Activated CD4-positive, CD25-positive, alpha-beta regulatory T cell (primary cell): ENCODE measurements around the gene ST6GALNAC1.
"Not testable (repeated sequence)": the region's sequence is repeated elsewhere in the genome, so short reads cannot be mapped to it uniquely, and the experiment has no call there.

ENCODE experiments used
- DNase-seq, 4 experiments: peaks; one replicate each; lab custom pipeline; 2025; lab: John Stamatoyannopoulos, UW

The ST6GALNAC1 gene

DNA sequence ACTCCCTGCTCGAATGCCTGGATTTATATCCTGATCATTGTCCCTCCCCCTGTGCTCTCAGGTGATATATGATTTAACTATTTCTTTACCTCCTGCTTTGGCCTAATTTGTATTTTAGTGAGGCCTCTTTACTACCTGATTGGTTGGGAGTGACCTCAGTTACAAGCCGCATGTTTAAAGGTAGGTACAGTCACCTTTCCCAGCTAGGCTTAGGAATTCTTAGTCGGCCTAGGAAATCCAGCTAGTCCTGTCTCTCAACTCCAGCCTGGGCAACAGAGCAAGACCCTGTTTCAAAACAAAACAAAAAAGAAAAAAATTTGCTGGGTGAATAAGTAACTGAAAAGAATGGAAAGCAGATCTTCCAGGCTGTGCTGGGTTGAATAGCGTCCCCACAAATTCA is 31.1 kb downstream of the ST6GALNAC1 start:
- DNase-seq = no peak

DNA sequence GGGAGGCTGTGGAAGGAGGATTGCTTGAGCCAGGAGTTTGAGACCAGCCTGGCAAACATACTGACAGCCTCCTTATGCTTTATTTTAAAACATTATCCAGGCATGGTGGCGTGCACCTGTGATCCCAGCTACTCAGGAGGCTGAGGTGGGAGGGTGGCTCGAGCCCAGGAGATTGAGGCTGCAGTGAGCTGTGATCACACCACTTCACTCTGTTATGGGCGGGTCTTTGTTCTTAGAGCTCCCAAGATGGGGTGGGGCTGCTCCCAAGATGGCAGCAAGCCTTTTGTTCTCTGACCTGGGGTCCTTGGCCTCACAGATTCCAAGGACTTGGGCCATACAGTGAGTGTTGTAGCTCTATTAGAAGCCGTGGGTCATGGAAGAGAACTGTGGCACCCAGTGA is 31.8 kb downstream of the ST6GALNAC1 start:
- DNase-seq = no peak

DNA sequence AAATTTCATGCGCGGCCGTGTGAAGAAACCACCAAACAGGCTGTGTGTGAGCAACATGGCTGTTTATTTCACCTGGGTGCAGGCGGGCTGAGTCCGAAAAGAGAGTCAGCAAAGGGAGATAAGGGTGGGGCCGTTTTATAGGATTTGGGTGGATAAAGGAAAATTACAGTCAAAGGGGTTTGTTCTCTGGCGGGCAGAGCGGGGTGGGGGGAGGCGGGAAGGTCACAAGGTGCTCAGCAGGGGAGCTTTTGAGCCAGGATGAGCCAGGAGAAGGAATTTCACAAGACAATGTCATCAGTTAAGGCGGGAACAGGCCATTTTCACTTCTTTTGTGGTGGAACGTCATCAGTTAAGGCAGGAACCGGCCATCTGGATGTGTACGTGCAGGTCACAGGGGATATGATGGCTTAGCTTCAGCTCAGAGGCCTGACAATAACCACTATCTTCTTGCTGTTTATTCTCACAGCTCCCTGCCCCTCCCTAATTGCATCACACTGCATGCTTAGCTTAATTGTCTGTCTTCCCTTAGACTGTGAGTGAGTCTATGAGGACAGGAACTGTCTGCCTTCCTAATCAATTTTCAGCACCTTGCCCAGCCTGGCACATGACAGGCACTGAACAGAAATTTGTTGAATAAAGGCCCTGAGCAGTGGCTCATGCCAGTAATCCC is 32.3 kb downstream of the ST6GALNAC1 start:
- DNase-seq = not testable (repeated sequence)

DNA sequence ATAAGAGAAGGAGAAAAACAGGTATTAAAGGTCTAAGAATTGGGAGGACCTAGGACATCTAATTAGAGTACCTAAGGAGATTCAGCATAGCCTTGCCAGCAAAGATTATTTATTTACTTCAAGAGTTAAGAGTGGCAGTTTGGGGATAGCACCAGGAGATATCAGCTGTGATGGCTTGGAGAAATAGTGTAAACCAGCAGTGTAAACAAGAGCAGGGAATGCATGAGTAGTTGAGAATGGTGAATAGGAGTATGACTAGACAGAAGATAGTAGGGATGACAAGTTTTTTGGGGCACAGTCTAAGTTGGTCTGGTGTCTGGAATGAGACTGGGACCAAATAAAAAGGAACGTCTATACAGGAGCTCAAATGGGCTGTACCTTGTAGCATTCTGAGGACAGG is 36.9 kb downstream of the ST6GALNAC1 start:
- DNase-seq = not testable (repeated sequence)

DNA sequence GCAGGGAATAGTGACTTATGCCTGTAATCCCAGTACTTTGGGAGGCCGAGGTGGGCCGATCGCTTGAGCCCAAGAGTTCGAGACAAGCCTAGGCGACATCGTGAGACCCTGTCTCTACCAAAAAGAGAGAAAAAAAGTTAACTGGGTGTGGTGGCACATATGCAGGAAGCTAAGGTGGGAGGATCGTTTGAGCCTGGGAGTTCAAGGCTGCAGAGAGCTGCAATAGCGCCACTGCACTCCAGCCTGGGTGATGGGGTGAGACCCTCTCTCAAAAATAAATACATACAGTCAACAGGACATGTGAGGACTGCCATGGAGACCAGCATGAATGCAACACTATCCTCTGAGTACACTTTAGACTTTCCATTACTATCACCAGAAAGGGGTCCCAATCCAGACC is 42.5 kb downstream of the ST6GALNAC1 start:
- no peak for DNase-seq

DNA sequence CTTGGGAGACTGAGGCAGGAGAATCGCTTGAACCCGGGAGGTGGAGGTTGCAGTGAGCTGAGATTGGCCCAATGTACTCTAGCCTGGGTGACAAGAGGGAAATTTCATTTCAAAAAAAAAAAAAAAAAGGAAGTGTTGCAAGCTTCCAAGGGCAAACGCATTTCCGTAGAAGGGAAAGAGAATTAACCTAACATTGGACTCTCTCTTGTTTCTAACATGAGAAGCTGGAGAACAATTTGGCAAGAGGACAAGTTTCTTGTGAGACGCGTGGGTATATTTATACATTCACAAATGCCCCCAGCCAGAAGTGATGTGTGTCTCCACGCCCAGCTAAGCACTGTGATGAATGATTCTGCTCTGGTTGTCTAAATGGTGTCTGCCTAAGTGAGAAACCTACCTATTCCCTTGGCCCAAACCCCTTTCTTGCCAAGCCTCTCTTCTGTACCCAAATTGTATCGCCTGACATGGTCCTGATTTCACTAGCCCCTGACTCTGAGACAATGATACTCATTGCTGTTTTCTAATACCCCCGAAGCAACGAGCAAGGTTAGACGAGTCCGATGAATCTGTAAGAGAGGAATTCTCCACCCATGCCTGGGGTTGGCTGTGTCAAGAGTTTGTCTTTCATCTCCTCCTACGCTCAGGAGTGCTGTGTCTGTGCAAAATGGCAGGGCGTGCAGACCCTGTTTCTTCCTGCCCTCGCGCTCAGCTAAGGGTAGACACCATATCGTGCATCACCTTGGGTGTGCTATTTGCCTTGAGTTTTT is 43.7 kb downstream of the ST6GALNAC1 start:
- DNase-seq = no peak

DNA sequence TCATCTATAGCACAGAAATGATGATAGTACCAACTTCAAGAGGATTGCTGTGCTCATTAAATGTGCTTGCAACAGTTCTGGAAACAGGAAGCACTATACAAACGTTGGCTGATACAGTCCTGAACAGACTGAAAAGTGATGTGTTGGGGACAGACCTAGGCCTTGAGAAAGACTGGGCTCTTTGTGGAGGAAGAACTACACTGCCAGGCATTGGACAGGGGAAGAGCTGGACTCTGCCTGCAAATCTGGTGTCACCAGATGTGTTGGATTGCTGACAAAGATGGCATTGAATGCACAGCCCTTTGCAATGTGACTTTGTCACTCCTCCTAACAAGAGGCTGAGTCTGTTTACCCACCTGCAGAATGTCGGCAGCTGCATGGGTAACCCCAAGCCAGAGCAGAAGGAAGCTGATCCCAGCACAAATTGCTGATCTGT is 45.5 kb downstream of the ST6GALNAC1 start:
- DNase-seq = no peak

DNA sequence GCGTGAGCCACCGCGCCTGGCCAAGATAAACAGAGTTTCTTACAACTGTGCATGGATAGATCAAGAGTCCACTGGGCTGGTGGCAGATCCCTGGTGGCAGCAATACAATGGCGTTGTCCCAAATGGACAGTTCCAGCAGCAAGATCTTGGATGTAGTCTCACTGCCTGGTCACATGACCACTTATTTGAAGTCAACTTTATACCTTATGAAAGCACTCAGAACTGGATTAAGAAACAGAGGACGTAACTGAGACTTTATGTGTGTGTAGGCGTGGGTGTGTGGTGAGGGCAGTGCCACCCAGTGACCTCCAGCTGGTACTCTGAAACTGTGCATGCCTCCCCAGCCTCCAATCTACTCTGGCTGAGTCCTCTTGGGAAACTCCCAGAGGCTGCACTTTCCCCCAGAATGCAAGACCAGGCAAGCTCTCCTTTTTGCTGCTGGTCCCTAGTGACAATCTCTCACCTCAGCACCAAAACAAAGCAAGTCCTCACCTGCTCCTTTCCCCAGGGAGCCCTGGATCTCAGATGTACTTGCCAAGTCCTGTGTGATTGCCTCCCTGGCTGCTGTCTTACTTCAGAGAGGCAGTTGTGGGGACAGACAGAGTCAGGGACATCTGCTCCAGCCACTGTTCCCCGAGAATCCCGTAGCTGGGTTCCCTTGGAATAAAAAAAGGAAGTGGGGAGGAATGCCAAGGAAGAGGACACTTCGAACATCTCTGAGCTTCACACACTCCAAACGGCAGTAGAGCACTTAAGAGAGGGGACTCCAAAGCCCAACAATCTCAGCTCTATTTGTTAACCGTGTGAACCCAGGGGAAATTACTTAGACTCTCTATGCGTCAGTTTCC is 46.2 kb downstream of the ST6GALNAC1 start:
- DNase-seq = no peak

DNA sequence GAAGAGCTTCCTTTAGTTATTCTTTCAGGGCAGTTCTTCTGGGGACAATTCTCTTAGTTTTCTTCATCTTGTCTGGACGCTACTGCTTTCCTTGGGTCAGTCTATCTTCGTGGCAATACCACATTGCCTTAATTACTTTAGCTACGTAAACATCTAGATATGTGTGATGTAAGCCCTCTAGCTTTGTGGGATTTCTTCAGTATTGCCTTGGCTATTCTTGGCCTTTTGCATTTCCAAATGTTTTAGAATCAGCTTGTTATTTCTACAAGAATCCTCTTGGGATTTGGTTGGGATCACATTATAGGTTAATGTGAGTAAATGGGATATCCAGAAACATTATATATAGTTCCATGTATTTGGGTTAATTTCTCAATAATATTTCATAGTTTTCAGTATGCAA is 48.9 kb downstream of the ST6GALNAC1 start:
- DNase-seq = no peak

DNA sequence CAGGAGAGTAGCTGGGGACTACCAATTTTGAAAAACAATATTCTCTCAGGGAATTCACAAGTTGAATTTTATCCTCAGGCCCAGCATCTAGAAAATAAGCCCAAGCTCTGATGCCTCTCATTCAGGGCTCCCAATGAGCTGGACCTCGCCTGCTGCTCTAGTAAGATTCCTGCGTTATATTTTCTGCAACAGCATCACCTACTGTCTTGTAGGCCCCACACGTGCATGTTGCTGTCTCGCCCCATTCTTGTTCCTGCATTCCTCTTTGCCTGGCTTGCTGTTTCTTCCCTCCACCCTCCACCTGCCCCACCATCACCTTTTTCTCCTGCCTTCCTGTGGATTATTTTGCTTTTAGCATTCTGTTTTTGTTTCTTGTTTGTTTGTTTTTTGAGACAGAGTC is 49.6 kb downstream of the ST6GALNAC1 start:
- no peak for DNase-seq

DNA sequence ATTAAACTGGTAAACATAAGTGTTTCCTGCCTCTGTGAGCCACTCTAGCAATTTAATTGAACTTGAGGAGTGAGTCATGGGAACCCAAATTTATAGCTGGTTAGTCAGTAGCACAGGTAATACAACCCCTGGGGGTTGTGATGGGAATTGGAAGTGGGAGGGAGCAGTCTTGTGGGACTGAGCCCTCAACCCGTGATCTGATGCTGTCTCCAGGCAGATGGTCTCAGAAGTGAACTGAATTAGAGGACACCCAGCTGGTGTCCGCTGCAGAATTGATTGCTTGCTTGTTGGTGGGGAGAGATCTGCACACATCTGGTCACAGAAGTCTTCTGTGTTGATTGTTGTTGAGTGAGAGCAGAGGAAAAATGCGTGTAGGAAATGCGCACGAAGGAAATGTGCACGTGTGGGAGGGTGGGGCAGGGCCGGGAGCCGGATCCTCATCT is 50.2 kb downstream of the ST6GALNAC1 start:
- no peak for DNase-seq

DNA sequence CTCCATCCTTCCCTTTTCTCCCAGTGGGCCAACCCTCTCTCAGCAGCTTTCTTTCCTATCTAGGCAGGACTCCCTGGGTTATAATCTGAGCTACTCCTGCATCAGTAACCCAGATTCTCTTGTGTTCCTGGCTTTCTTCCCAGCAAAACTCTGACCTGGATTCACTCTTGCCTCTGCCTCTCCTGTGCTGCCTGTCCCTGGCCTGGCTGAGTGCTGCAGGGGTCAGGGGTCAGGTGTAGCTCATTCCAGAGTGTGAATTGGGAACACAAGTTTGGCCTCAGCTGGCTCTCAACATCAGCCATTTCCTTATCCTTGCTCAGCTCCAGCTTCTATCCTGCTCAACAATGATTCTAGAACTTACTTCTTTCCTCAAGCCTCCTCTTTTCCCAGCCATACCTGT is 55.4 kb downstream of the ST6GALNAC1 start:
- no peak for DNase-seq

DNA sequence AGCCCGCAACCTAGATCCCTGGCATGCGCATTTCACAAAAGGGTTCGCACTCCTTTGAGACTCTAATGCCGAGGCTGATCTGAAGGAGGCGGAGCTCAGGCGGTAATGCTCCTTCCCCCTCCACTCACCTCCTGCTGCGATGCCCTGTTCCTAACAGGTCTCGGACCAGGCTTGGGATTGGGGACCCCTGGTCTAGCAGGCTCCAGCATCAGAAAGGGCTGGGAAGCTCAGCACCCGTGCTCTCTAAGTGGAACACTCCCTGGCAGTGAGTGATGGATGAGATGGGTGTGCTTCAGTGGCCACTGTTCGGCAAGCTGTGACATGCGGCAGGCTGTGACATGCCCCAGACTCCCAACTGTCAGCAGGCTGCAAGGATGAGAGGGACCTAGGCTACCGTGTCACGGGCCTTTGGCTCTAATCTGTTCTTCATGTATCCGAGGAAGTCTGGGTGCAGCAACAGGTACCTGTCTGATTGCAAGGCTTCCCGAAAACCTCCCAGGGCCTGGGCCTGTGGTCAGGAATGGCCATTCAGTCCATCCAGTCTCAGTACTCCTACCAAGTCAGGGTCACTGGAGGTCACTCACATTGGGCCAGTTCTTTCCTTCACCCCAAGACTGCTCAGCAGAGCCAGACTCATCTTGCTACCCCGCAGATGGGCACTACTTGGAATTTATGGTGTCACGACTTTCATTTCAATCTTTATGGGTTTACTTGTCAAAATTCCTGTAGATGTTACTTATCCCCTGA is 56.6 kb downstream of the ST6GALNAC1 start:
- no peak for DNase-seq

DNA sequence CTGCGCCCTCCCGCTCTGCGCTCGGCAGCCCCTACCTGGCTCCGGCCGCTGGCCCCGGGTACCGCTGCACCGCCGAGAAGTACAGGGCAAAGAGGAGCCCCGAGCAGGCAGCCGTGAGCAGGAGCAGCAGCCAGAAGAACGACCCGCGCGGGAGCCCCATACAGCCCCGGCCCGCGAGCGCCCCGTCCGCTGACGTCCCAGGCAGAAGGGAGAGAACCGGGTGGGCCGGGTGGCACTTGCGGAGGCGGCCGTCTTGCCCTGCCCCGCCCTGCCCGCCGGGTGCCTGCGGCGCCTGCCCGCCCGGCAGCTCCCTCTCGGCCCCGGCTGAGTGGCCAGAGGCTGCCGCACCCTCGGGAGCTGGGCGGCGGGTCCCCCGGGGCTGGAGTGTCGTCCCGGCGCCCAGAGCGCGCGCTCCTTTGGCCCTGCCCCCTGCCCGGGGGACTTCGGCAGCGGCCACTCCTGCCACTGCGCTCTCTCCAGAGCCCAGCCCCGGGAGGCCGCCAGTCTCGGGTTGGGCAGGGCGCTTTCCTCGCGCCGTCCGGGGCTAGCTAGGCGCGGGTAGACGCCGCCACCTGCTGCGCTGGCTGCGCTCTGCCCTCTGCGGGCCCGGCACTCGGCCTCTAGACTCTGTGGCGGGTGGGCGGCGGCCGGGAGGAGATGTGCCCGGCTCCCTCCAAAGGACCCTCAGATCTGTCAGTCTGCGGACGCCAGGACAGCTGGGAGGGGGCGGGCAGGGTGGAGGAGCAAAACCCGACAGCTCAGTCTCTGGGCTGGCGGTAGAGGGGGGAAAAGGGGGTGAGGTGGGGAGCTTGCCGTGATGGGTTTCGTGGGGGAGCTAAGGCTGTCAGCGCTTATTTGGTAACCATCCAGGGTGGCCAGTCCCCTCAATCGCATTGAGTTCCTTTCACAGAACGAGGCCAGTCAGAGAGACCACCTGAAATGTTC is 57.6 kb downstream of the ST6GALNAC1 start, which contains the start of gene ST6GALNAC2:
ST6GALNAC2 (minus strand) TSS at position 212 of the 945 bp plus-strand sequence; CDS start at position 160, 52 bp downstream.
- DNase-seq = no peak

DNA sequence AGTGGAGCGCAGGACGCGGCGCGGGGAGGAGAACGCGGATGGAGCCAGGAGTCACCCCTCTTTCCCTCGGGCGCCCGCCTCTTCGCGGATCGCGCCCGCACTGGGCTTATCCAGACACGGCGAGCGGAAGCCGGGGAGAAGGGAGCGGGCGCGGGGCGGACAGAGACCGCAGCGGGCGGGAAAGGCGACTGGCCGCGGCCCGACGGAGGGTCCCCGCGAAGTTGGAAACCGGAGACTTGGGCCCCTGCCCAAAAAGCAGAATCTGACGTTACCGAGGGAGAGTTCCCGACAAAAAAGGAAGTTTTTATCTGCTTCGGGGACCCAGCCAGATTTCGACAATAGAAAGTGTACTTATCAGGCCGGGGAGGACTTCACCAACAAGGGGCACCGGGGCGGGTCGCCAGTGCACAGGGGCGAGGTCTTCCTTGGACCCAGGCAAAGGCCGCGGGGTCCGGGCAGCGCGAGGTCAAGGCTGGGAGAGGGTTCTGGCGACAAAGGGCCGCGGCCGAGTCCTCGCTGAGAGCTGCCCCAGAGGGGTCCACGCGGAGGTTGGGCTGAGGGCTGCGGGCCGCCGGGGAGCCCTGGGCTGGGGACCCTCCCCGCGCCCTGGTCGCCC is 58.4 kb downstream of the ST6GALNAC1 start:
- no peak for DNase-seq

DNA sequence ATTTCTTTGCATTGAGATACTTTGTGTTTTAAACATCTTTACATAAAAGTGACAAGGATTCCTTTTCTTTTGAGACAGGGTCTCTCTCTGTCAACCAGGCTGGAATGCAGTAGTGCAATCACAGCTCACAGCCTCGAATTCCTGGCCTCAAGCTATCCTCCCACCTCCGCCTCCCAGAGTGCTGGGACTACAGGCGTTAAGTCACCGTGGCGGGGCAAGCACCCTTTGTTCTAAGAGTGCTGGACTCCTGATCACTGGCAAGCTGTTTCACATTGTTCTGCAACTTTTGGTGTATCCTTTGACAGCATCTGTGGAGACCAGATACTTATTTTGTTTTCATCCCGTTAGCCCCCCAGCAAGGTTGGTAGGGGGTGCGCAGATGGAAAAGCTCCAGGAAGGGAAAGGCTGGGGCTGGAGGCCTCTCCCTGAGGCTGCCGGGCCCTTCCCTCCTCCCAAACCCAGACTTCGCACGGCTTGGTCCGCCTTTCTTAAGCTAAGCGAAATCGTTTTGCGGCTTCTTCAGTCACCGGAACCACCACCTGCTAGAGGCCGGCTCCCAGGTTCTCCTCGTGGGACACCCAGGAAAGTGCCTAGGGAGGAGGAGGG is 59.0 kb downstream of the ST6GALNAC1 start:
- DNase-seq = no peak

DNA sequence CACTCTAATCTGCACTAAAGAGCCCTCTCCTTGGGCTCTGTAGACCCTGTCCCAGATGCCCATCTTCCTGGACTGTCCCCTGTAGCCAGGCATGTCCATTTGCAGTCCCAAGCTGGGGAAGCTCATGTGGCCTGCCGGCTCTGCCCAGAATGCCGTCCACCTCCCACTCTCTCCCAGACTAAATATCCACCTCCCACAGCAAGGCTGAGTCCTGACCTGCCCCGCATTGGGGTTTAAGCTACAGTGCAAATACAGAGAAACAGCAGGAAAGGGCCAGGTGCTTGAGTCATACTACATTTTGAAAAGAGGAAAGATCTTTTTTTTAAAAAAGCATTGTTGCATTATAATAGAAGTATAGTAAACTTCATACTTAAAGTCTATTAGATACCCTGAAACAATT is 60.9 kb downstream of the ST6GALNAC1 start:
- DNase-seq = no peak

DNA sequence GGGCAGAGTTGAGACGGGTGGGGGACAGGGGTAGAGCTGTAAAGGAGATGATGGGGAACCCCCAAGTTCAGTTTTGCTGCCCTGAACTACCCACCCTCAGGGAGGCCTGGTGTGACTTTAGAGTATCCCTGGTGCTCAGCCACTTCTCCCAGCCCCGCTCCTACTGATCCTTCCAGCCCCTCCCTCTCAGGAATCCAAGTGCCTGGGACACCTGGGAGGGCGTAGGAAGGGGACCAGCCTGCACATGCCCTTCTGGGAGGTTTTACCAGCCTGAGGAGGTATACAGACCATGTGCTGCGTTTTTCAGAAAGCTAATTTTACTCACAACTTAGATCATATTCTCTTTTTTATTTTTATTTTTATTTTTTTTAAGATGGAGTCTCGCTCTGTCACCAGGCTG is 62.0 kb downstream of the ST6GALNAC1 start:
- no peak for DNase-seq

DNA sequence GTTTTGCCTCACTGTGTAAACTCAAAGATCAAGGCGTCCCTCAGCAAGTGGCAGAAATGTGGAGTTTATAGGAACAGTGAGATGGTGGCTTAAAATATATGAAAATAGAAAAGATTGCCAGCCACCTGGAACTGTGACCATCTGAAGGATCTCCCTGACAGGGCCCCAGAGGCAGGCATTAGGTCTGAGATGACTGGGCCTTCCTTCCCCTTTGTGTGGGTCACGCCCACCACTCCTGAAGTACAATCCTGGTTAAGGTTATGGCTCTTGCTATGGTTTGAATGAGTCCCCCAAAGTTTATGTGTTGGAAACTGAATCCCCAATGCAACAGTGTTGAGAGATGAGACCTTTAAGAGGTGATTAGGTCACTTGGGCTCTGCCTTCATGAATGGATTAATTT is 64.3 kb downstream of the ST6GALNAC1 start:
- no peak for DNase-seq

DNA sequence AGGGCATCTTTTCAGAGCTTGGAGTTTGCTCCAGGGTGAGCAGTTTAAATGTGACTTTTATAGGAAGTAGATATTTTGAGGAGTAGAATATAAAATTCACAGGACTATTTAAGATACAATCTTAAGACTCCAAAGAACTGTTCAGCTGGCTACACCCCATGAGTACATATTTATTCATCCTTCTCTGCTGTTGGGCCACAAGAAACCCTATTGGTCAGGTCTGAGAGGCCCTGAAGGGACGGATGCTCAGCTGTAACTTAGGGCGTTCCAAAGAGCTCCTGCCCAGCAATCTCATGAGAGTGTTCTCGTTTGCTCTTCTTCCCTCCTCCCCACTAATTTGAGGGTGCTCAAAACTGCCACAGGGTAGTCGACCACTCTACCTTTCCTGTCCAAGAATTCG is 65.2 kb downstream of the ST6GALNAC1 start:
- DNase-seq = no peak
